ENCODE measurements around the gene CUL7. TPM values are rescaled to one million over a fixed set of nuclear protein-coding genes. Genes with fewer than 3 reads are reported as not detected.

CUL7 gene
- total RNA-seq, 1 donor from 2014 or later, result 18.7 TPM

- no peak for DNase-seq (ENCODE audit: low read depth in 2 of 2)
Observed at GRCh38 chr6:43077333-43077809, 23.7 kb upstream of the CUL7 start.

- peak in 1 of 2 donors; percentile 31 for DNase-seq (ENCODE audit: low read depth in 2 of 2)
Observed at GRCh38 chr6:43076464-43077332, 23.0 kb upstream of the CUL7 start.

- peak in 1 of 2 donors; percentile 66 for DNase-seq (ENCODE audit: low read depth in 2 of 2)
Observed at GRCh38 chr6:43075670-43076463, 22.2 kb upstream of the CUL7 start, which contains the start of gene PTK7. Gene PTK7, plus strand, starts transcription at chr6:43076314. Its CDS starts 175 bp downstream, at chr6:43076489.

- DNase-seq (ENCODE audit: low read depth in 2 of 2), result no peak
Observed at GRCh38 chr6:43074847-43075669, 21.4 kb upstream of the CUL7 start.

GRCh38 chr6:43070028-43070632, 16.5 kb upstream of the CUL7 start:
- peak; percentile 50 to 60 for DNase-seq (ENCODE audit: low read depth in 2 of 2)

GRCh38 chr6:43062818-43063217, 9.2 kb upstream of the CUL7 start:
- no peak for DNase-seq (ENCODE audit: low read depth in 2 of 2)

GRCh38 chr6:43061861-43062260, 8.2 kb upstream of the CUL7 start:
- no peak for DNase-seq (ENCODE audit: low read depth in 2 of 2)

GRCh38 chr6:43060755-43061633, 7.3 kb upstream of the CUL7 start:
- DNase-seq (ENCODE audit: low read depth in 2 of 2), result no peak

- no peak for DNase-seq (ENCODE audit: low read depth in 2 of 2)
Observed at GRCh38 chr6:43060034-43060754, 6.5 kb upstream of the CUL7 start.

- DNase-seq (ENCODE audit: low read depth in 2 of 2), result peak; percentile 97 to 99
Observed at GRCh38 chr6:43059168-43060033, 5.8 kb upstream of the CUL7 start, which contains the start of the genes KLC4 and MRPL2. Gene KLC4, plus strand, starts transcription at chr6:43059631. Its CDS starts 1,705 bp downstream, at chr6:43061336. Gene MRPL2, minus strand, starts transcription at chr6:43059434. Its CDS starts 53 bp downstream, at chr6:43059381.

- no peak for DNase-seq (ENCODE audit: low read depth in 2 of 2)
Observed at GRCh38 chr6:43058531-43058930, 4.9 kb upstream of the CUL7 start.

GRCh38 chr6:43055966-43056365, 2.3 kb upstream of the CUL7 start:
- DNase-seq (ENCODE audit: low read depth in 2 of 2), result no peak

GRCh38 chr6:43054206-43054943, 724 bp upstream of the CUL7 start:
- peak; percentile 35 to 76 for DNase-seq (ENCODE audit: low read depth in 2 of 2)

GRCh38 chr6:43052842-43053544, 658 bp downstream of the CUL7 start:
- DNase-seq (ENCODE audit: low read depth in 2 of 2), result peak in 1 of 2 donors; percentile 39

- no peak for DNase-seq (ENCODE audit: low read depth in 2 of 2)
Observed at GRCh38 chr6:43052225-43052841, 1.3 kb downstream of the CUL7 start.

GRCh38 chr6:43050981-43051380, 2.7 kb downstream of the CUL7 start:
- no peak for DNase-seq (ENCODE audit: low read depth in 2 of 2)
